ENCODE results near the gene NADSYN1.
A peak's percentile ranks its signal among the peaks of the same experiment; 100 is the strongest.

The NADSYN1 gene

DNA sequence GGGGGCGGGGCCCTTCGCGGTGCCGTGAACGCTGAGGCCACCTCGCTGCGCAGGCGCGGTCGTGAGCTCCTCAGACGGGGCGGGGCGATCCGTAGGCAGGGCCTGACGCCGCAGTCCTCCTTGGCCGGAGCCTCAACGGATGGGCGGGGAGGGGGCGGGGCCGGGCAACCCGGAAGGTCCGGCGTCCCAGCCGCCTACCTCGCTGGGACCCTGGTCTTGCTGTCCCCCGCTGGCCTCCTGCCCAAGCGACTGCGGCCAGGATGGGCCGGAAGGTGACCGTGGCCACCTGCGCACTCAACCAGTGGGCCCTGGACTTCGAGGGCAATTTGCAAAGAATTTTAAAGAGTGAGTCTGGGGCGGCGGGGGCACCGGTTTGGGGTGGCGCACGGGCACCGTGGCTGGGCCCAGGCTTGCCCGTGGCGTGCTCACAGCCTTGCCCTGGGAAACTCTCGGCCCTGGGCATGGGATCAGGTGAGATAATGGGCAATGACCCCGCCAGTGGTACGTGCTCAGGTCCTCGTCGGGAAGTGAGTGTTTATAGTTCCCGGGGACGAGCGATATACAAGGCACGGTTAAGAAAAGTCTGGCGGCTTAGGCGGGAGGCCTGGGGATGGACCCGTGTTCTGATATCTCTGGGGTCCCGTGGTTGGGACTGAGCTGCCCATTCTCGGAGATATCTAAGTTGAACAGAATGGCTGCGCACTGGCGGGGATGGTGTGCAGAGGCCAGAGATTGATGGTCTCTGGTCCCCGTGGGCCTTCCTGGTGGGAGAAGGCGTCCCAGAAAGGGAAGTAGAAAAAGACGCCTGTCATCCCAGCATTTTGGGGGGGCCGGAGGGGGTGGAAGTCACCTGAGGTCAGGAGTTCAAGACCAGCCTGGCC is at the start of gene NADSYN1:
Gene NADSYN1, plus strand, starts transcription at position 167 of the 881 bp plus-strand sequence. Its CDS starts 94 bp downstream, at position 261.
- Histone ChIP-seq H3K27ac (ENCODE audit: low read depth, low read length) (peak within 1 kb of the TSS; percentile 43), H3K4me1 (ENCODE audit: control insufficient read depth, insufficient read depth, low read length) (peaks cover 17% of the 10 kb centered on the region), H3K9ac (ENCODE audit: low read depth, low read length) (peak within 1 kb of the TSS; percentile 58), H3K27me3 (ENCODE audit: control insufficient read depth, insufficient read depth, low read length) (no peaks in the 10 kb centered on the region), H3K4me3 (ENCODE audit: low read depth, low read length) (peak within 1 kb of the TSS; percentile 85), H3K36me3 (ENCODE audit: control insufficient read depth, insufficient read depth, low read length) (peaks cover 30% of the 10 kb centered on the region), H3K9me3 (ENCODE audit: control insufficient read depth, insufficient read depth, low read length) (no peaks in the 10 kb centered on the region)

DNA sequence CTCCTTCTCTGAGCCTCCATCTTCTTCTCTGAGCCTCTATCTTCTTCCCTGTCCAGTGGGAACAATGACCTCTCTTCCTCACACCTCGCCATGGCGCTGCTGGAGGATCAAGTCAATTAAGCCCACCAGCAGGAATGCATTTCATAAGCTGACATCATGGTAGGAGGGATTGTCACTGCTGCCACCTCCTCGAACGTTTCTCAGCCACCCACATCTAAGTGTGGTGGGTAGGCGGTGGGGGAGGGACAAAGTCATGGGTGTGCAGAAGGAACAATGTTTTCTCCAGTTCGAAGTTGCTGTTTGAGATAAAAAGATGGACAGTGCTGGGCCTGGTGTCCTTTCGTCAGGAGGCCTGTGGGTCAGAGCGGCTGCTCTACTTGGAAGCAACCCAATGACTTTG is 48.8 kb upstream of the NADSYN1 start:
- Histone ChIP-seq H3K4me1 (ENCODE audit: control insufficient read depth, insufficient read depth, low read length) (no peaks in the 10 kb centered on the region), H3K27me3 (ENCODE audit: control insufficient read depth, insufficient read depth, low read length) (no peaks in the 10 kb centered on the region), H3K36me3 (ENCODE audit: control insufficient read depth, insufficient read depth, low read length) (no peaks in the 10 kb centered on the region), H3K9me3 (ENCODE audit: control insufficient read depth, insufficient read depth, low read length) (peaks cover 4% of the 10 kb centered on the region; the same call in 1 of the 2 replicates), H3K9ac (ENCODE audit: low read depth, low read length) (no peak overlapping the region), H3K4me3 (ENCODE audit: low read depth, low read length) (no peak overlapping the region), H3K27ac (ENCODE audit: low read depth, low read length) (no peak overlapping the region)

DNA sequence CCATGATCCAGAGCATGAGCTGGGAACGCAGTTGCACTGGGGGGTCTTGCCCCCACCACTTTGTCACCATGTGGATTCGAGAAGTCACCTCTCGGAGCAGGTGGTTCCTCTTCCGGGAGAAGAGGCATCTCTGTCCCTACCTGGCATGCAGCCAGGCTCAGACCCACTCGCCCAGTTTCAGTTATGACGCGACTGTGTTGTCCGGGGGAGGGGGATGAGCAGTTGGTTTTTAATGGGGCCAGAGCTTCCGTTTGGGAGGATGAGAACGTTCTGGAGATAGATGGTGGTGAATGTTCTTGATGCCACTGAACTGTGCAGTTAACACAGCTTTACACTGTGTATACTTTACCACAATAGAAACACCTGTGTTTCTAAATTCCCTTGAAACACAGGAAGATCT is 46.3 kb upstream of the NADSYN1 start:
- no peak overlapping the region for H3K9ac ChIP-seq (ENCODE audit: low read depth, low read length)
- no peaks in the 10 kb centered on the region for H3K4me1 ChIP-seq (ENCODE audit: control insufficient read depth, insufficient read depth, low read length)
- H3K27me3 ChIP-seq (ENCODE audit: control insufficient read depth, insufficient read depth, low read length), result no peaks in the 10 kb centered on the region
- H3K4me3 ChIP-seq (ENCODE audit: low read depth, low read length), result no peak overlapping the region
- peaks cover 4% of the 10 kb centered on the region; the same call in 1 of the 2 replicates for H3K9me3 ChIP-seq (ENCODE audit: control insufficient read depth, insufficient read depth, low read length)
- H3K27ac ChIP-seq (ENCODE audit: low read depth, low read length), result no peak overlapping the region
- H3K36me3 ChIP-seq (ENCODE audit: control insufficient read depth, insufficient read depth, low read length), result no peaks in the 10 kb centered on the region

DNA sequence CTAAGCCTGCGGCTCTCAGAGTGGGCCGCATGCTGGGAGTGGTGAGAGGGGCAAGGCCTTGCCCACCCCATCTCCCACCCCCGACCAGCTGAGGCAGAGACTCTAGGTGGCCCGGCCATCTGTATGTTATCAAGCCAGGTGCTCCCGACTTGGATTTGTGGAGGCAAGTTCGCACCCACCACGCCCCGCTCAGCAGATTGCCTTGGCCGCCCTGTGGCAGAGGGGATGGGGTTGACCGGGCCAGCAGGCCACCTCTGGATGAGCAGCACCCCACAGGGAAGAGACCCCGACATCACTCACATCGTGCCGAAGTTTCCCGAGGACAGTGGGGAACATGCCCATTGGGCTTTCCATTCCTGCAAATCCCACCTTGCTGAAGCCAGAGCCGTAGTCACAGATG is 45.6 kb upstream of the NADSYN1 start:
- H3K27me3 ChIP-seq (ENCODE audit: control insufficient read depth, insufficient read depth, low read length), result no peaks in the 10 kb centered on the region
- H3K36me3 ChIP-seq (ENCODE audit: control insufficient read depth, insufficient read depth, low read length), result no peaks in the 10 kb centered on the region
- peaks cover 4% of the 10 kb centered on the region; the same call in 1 of the 2 replicates for H3K9me3 ChIP-seq (ENCODE audit: control insufficient read depth, insufficient read depth, low read length)
- H3K4me3 ChIP-seq (ENCODE audit: low read depth, low read length), result no peak overlapping the region
- no peaks in the 10 kb centered on the region for H3K4me1 ChIP-seq (ENCODE audit: control insufficient read depth, insufficient read depth, low read length)
- H3K9ac ChIP-seq (ENCODE audit: low read depth, low read length), result no peak overlapping the region
- H3K27ac ChIP-seq (ENCODE audit: low read depth, low read length), result no peak overlapping the region

DNA sequence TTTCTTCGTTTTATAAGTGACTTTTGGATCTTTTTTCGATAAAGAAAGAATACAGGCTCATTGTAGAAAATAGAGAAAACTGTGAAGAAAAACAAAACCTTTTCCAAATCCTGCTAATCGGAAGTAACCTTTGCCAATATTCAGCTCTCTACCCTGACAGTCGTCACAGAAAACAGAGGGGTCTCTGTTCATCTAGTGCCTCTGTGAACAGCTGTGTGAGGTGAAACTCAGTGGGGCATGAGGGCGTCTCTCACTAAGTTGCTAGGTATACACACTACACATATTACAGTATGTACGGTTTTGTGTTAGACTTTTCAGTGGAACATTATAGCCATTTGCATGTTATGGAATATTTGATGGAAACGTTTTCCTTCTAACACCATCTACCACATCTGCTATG is 44.2 kb upstream of the NADSYN1 start:
- Histone ChIP-seq H3K9me3 (ENCODE audit: control insufficient read depth, insufficient read depth, low read length) (no peaks in the 10 kb centered on the region), H3K27ac (ENCODE audit: low read depth, low read length) (no peak overlapping the region), H3K4me1 (ENCODE audit: control insufficient read depth, insufficient read depth, low read length) (no peaks in the 10 kb centered on the region), H3K4me3 (ENCODE audit: low read depth, low read length) (no peak overlapping the region), H3K9ac (ENCODE audit: low read depth, low read length) (no peak overlapping the region), H3K36me3 (ENCODE audit: control insufficient read depth, insufficient read depth, low read length) (no peaks in the 10 kb centered on the region), H3K27me3 (ENCODE audit: control insufficient read depth, insufficient read depth, low read length) (no peaks in the 10 kb centered on the region)

DNA sequence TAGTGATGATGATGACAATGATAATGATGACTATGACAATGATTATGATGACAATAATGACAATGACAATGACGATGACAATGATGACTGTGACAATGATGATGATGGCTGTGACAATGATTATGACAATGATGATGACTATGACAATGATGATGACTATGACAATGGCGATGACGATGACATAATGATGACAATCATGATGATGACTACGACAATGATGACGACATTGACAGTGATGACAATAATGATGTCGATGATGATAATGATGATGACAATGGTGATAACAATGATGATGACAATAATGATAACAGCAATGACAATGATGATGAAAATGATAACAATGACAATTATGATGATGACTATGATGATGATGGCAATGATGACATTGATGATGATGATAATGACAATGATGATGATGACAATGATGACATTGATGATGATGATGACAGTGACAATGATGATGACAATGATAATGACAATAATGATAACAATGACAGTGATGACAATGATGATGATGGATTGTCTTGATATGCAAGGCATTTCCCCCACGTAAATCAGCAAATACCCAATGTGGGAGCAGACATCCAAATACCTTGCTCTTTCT is 42.5 kb upstream of the NADSYN1 start:
- Histone ChIP-seq H3K36me3 (ENCODE audit: control insufficient read depth, insufficient read depth, low read length) (no peaks in the 10 kb centered on the region), H3K4me1 (ENCODE audit: control insufficient read depth, insufficient read depth, low read length) (no peaks in the 10 kb centered on the region), H3K4me3 (ENCODE audit: low read depth, low read length) (no peak overlapping the region), H3K27me3 (ENCODE audit: control insufficient read depth, insufficient read depth, low read length) (no peaks in the 10 kb centered on the region), H3K27ac (ENCODE audit: low read depth, low read length) (no peak overlapping the region), H3K9me3 (ENCODE audit: control insufficient read depth, insufficient read depth, low read length) (no peaks in the 10 kb centered on the region), H3K9ac (ENCODE audit: low read depth, low read length) (no peak overlapping the region)

DNA sequence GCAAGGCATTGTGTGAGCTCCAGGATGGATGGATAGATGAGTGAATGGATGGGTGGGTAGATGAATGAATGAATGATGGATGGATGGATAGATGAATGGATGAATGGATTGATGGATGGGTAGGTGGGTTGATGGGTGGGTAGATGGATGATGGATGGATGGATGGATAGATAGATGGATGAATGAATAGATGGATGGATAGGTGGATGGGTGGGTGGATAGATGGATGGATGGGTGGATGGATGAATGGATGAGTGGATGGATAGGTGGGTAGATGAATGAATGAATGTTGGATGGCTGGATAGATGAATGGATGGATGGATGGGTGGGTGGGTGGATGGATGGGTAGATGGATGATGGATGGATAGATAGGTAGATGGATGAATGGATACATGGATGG is 38.4 kb upstream of the NADSYN1 start:
- no peaks in the 10 kb centered on the region for H3K27me3 ChIP-seq (ENCODE audit: control insufficient read depth, insufficient read depth, low read length)

DNA sequence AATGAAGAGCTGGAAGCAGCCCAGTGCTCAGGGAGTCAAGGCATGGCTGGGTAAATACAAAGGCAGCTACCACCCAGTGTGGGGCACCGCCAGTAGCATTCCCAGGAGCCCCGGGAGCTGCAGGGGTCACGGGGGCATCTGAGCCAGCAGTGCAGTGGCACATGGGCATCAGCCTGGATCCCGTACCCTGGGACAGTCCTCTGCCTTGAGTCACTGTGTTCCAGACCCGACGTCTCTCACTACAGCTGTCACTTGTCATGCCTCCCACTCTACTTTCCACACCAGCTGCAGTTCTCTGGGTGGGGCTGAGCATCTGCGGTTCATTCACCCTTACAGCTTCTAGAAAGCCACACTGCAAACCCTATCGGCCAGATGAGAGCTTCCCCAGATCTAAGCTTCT is 34.4 kb upstream of the NADSYN1 start:
- H3K4me3 ChIP-seq (ENCODE audit: low read depth, low read length), result no peak overlapping the region
- H3K4me1 ChIP-seq (ENCODE audit: control insufficient read depth, insufficient read depth, low read length), result no peaks in the 10 kb centered on the region
- H3K27ac ChIP-seq (ENCODE audit: low read depth, low read length), result no peak overlapping the region
- H3K36me3 ChIP-seq (ENCODE audit: control insufficient read depth, insufficient read depth, low read length), result no peaks in the 10 kb centered on the region
- no peak overlapping the region for H3K9ac ChIP-seq (ENCODE audit: low read depth, low read length)
- H3K27me3 ChIP-seq (ENCODE audit: control insufficient read depth, insufficient read depth, low read length), result no peaks in the 10 kb centered on the region
- no peaks in the 10 kb centered on the region for H3K9me3 ChIP-seq (ENCODE audit: control insufficient read depth, insufficient read depth, low read length)

More for the DNA sequence above, 38.4 kb upstream of the NADSYN1 start:
- H3K27ac ChIP-seq (ENCODE audit: low read depth, low read length), result no peak overlapping the region
- H3K36me3 ChIP-seq (ENCODE audit: control insufficient read depth, insufficient read depth, low read length), result no peaks in the 10 kb centered on the region
- no peaks in the 10 kb centered on the region for H3K4me1 ChIP-seq (ENCODE audit: control insufficient read depth, insufficient read depth, low read length)
- H3K9ac ChIP-seq (ENCODE audit: low read depth, low read length), result no peak overlapping the region
- H3K9me3 ChIP-seq (ENCODE audit: control insufficient read depth, insufficient read depth, low read length), result no peaks in the 10 kb centered on the region
- H3K4me3 ChIP-seq (ENCODE audit: low read depth, low read length), result no peak overlapping the region

DNA sequence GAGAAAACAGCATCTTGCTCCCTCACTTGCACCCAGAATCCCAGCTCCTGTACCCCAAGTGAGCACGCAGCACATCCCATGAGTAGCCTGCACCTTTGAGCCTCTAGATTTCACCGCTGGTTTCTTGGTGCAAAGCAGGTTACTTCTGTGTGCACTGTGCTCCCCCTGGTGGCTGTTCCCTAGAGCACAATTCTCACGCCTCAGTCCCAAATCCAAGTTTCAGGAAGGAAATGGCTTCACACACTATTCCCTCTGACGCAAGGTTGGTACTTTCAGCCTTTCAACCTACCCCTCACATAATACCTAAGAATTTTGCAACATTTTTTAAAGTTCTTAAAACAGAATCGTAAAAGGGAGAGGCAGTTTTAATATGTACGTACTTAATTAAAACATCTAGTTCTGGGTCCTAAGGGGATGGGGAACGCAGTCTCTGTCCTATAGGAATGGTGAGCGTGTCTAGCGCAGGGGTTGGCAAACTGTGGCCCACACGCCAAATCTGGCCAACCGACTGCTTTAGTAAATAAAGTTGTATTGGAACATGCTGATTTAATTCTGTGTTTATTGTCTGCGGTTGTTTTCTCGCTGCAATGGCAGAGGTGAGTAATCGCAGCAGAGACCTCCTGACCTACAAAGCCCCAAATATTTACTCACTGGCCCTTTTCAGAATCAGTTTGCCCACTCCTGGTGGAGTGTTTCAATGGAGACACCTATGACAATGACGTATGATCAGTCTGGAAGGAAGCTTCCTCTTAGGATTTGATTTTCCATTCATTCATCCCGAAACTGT is 32.4 kb upstream of the NADSYN1 start:
- H3K27ac ChIP-seq (ENCODE audit: low read depth, low read length), result no peak overlapping the region
- no peaks in the 10 kb centered on the region for H3K27me3 ChIP-seq (ENCODE audit: control insufficient read depth, insufficient read depth, low read length)
- H3K4me1 ChIP-seq (ENCODE audit: control insufficient read depth, insufficient read depth, low read length), result no peaks in the 10 kb centered on the region
- H3K36me3 ChIP-seq (ENCODE audit: control insufficient read depth, insufficient read depth, low read length), result no peaks in the 10 kb centered on the region
- no peak overlapping the region for H3K9ac ChIP-seq (ENCODE audit: low read depth, low read length)
- no peaks in the 10 kb centered on the region for H3K9me3 ChIP-seq (ENCODE audit: control insufficient read depth, insufficient read depth, low read length)
- H3K4me3 ChIP-seq (ENCODE audit: low read depth, low read length), result no peak overlapping the region

DNA sequence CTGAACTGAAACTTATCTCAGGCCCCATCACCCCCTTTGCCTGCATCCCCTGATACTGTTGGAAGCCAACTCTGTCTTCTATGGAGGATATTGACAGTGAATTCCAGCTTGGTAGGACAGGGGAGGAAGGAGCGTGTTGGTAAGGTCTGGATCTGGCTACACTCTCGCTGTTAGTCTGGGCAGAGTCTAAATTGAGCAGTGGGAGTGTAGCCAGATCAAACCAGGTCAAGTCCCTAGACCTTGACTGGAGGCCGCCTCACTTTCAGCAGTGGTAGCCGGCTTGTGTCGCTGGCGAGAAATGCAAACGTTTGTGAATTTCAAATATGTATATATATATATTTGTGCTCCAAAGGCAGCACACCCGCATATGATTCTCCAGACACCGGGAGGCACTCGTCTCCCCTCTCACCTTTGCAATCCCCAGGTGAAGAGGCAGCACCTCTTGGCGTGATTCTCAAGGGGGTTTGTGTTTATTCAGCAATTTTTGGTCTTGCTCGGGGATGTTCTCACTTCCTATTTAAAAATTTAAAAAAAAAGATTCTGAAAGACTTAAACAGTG is 31.5 kb upstream of the NADSYN1 start:
- no peak overlapping the region for H3K9ac ChIP-seq (ENCODE audit: low read depth, low read length)
- H3K9me3 ChIP-seq (ENCODE audit: control insufficient read depth, insufficient read depth, low read length), result no peaks in the 10 kb centered on the region
- no peaks in the 10 kb centered on the region for H3K36me3 ChIP-seq (ENCODE audit: control insufficient read depth, insufficient read depth, low read length)
- no peak overlapping the region for H3K27ac ChIP-seq (ENCODE audit: low read depth, low read length)
- no peaks in the 10 kb centered on the region for H3K27me3 ChIP-seq (ENCODE audit: control insufficient read depth, insufficient read depth, low read length)
- no peak overlapping the region for H3K4me3 ChIP-seq (ENCODE audit: low read depth, low read length)
- H3K4me1 ChIP-seq (ENCODE audit: control insufficient read depth, insufficient read depth, low read length), result no peaks in the 10 kb centered on the region

Measured in HUES48 (cell line).